Stimulated activated naive CD8-positive, alpha-beta T cell treated with anti-CD3 and anti-CD28 coated beads, Interleukin-15, amount 100 ng/mL, for 72 hours (primary cell): ENCODE results near the gene BACE2.
"Not testable (repeated sequence)": the region's sequence is repeated elsewhere in the genome, so short reads cannot be mapped to it uniquely, and the experiment has no call there.

Experiments
- ATAC-seq: fragments of 150-1000 bp; cut with Tn5 transposase; 2 replicates; pipeline ENCODE4 v1.10.0; 2021; ENCODE audit warnings: mild to moderate bottlenecking, moderate library complexity
- DNase-seq, 2 donors: peaks; one replicate each; pipeline ENCODE4 v3.0.0; 2021 to 2022
- H3K27ac Mint-ChIP-seq, 2 donors: one replicate each; pipeline ENCODE4 v1.8.0; 2022; ENCODE audit warnings: mild to moderate bottlenecking in 2 of 2, mixed read lengths in 2 of 2, moderate library complexity in 2 of 2
- H3K27me3 Mint-ChIP-seq: one replicate; pipeline ENCODE4 v1.8.0; 2022; ENCODE audit warnings: mixed read lengths
- H3K4me1 Mint-ChIP-seq: one replicate; pipeline ENCODE4 v1.8.0; 2022; ENCODE audit warnings: mild to moderate bottlenecking, mixed read lengths
- H3K4me3 Mint-ChIP-seq, 2 donors: one replicate each; pipeline ENCODE4 v1.8.0; 2022; ENCODE audit warnings: mild to moderate bottlenecking in 2 of 2, mixed read lengths in 2 of 2, moderate library complexity in 1 of 2
- H3K9me3 Mint-ChIP-seq, 2 donors: one replicate each; pipeline ENCODE4 v1.8.0; 2022; ENCODE audit warnings: mixed read lengths in 2 of 2

The BACE2 gene

GRCh38 chr21:41280115-41280919 lies 112.4 kb downstream of the BACE2 start:
- H3K4me3 Mint-ChIP-seq: no peak overlapping the region
- H3K4me1 Mint-ChIP-seq: no peaks in the 10 kb centered on the region
- no peak for ATAC-seq
- H3K9me3 Mint-ChIP-seq: no peaks in the 10 kb centered on the region
- no peak for DNase-seq
- no peak overlapping the region for H3K27ac Mint-ChIP-seq
- H3K27me3 Mint-ChIP-seq: peaks cover 30% of the 10 kb centered on the region

GRCh38 chr21:41282412-41282811 lies 114.5 kb downstream of the BACE2 start:
- H3K9me3 Mint-ChIP-seq: no peaks in the 10 kb centered on the region
- H3K4me3 Mint-ChIP-seq: no peak overlapping the region

DNA sequence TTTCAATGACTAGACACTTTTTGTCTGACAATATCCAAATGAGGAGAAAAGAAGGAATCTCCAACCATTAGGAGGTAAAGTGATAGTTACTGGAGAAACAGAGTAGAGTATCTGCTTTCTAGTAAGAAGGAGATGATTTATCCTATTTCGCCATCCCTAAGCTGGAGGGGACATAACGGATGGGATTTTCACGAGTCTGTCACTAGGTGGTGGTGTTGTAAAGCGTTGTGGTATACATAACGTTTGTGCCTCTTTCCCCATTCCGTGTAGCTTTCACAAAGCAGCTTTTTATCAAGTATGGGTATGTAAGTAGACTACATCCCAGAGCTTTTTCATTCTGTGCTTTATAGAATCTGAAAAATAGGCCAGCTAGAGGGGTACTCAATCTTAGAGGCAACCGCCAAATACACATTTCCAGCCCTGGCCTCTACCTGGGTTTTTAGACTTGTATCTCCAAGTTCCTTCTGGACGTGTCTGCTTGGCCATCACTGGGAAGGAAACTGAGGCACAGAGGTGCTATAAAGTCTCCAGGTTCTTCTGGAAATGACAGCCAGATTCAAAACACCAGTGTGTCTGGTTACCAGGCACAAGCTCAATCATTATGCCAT lies 115.4 kb downstream of the BACE2 start:
- Mint-ChIP-seq H3K27ac (no peak overlapping the region), H3K4me1 (no peaks in the 10 kb centered on the region), H3K9me3 (no peaks in the 10 kb centered on the region), H3K27me3 (peaks cover 30% of the 10 kb centered on the region), H3K4me3 (no peak overlapping the region)
- ATAC-seq (peak; percentile 94), DNase-seq (peak; percentile 35 to 50)

More at GRCh38 chr21:41282412-41282811, 114.5 kb downstream of the BACE2 start:
- ATAC-seq (no peak), DNase-seq (no peak)
- Mint-ChIP-seq H3K4me1 (no peaks in the 10 kb centered on the region), H3K27ac (no peak overlapping the region), H3K27me3 (peaks cover 30% of the 10 kb centered on the region)

DNA sequence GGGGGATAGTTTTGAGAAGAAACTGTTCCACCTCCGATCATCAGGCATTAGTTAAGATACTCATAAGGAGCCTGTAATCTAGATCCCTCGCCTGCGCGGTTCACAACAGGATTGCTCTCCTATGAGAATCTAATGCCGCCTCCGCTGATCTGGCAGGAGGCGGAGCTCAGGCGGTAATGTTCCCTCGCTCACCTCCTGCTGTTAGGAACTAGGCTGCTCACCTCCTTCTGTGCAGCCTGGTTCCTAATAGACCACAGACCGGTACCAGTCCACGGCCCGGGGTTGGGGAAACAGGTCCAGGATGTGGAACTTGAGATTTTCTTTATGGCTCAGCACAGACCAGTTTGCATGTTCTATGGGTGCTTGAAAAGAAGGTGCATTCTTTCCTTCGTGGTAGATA lies 121.5 kb downstream of the BACE2 start:
- ATAC-seq (no peak), DNase-seq (no peak)
- no peak overlapping the region for H3K4me3 Mint-ChIP-seq
- no peak overlapping the region for H3K27ac Mint-ChIP-seq
- peaks cover 10% of the 10 kb centered on the region for H3K27me3 Mint-ChIP-seq
- H3K4me1 Mint-ChIP-seq: no peaks in the 10 kb centered on the region
- no peaks in the 10 kb centered on the region for H3K9me3 Mint-ChIP-seq

DNA sequence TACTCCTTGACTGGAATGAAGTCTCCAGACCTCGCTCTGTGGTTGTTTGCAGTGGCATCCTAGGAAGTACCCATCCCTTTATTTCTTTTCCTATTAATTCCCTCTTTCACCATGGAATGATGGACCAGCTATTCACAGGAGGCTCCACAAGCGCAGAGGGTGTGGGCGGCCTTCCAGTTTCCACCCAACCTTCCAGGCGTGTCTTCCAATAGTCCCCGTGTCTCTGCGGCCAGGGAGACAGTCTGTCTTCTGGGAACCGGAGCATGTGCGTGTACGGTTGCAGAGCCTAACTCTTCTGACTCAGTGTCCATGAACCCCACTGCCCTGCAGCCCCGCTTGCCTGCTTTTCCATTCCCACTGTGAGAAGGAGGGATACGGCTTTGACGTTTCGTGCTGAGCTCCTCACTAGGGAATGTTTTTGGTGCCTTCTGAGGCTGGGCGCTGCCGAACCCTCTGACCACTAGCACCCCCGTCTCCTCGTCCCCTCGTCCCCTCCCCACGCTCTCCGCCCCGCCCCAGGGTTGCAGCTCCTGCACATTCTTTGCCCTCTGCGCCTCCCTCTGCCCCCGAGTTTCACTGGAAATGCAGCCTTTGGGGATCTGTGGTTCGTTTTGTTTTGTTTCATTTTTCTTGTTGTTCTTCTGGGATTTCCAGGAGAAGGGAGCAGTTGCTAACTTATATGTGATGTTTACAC lies 122.3 kb downstream of the BACE2 start:
- DNase-seq (no peak), ATAC-seq (no peak)
- no peaks in the 10 kb centered on the region for H3K9me3 Mint-ChIP-seq
- no peak overlapping the region for H3K4me3 Mint-ChIP-seq
- no peak overlapping the region for H3K27ac Mint-ChIP-seq
- no peaks in the 10 kb centered on the region for H3K4me1 Mint-ChIP-seq
- H3K27me3 Mint-ChIP-seq: peaks cover 18% of the 10 kb centered on the region

DNA sequence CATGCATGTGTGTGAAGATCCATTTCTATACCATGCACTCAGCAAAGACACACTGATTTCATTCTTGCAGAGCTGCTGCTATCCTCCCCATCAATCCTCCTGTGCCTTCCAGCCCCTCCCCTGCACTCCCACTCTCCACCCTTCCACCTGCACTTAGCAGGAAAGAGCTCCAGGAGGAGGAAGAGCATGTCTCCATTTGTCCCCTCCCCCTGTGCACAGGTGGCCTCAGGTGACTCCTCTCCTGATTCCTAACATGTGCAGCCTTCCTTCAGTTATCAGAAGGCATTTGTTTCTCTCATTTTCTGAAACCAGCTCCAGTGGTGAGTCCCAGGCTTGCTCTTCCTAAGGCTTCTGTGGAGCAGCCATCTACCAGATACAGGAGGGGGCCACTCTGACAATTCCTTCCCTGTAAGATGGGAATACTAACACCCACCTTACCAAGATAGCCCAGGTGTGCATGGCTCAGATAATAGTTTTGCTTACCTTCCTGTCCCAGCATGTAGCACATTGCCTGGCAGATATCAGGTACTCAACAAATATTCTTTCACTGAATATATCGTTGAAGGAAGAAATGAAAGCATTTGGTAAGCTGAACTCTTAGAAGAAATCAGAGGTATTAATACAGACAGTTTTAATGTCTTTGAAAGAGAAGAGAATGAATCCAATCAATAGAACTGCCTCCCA lies 126.7 kb downstream of the BACE2 start:
- Mint-ChIP-seq H3K4me3 (no peak overlapping the region), H3K27ac (no peak overlapping the region), H3K9me3 (peaks cover 0 to 5% of the 10 kb centered on the region in 2 donors), H3K4me1 (no peaks in the 10 kb centered on the region), H3K27me3 (peaks cover 34% of the 10 kb centered on the region)
- ATAC-seq: no peak
- no peak for DNase-seq

GRCh38 chr21:41295721-41296254 lies 127.8 kb downstream of the BACE2 start:
- Mint-ChIP-seq H3K4me3 (no peak overlapping the region), H3K9me3 (peaks cover 0 to 5% of the 10 kb centered on the region in 2 donors), H3K27me3 (peaks cover 34% of the 10 kb centered on the region), H3K4me1 (no peaks in the 10 kb centered on the region), H3K27ac (no peak overlapping the region)
- DNase-seq: no peak
- no peak for ATAC-seq

DNA sequence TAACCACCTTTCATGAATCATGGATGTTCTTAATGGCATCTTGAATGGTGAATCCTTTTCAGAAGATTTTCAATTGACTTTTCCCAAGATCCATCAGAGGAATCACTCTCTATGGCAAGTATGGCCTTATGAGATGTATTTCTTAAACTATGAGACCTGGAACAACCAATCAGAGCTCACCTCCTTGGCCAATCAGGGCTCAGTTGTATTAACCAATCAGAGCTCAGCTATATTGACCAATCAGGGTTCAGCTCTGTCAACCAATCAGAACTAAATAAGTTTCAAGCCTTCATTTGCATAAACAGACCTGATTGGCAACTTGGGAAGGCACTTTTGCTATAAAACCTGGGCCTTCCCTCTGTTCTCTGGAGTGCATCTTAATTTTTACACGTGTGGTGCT lies 135.0 kb downstream of the BACE2 start:
- no peak for DNase-seq
- no peak overlapping the region for H3K27ac Mint-ChIP-seq

DNA sequence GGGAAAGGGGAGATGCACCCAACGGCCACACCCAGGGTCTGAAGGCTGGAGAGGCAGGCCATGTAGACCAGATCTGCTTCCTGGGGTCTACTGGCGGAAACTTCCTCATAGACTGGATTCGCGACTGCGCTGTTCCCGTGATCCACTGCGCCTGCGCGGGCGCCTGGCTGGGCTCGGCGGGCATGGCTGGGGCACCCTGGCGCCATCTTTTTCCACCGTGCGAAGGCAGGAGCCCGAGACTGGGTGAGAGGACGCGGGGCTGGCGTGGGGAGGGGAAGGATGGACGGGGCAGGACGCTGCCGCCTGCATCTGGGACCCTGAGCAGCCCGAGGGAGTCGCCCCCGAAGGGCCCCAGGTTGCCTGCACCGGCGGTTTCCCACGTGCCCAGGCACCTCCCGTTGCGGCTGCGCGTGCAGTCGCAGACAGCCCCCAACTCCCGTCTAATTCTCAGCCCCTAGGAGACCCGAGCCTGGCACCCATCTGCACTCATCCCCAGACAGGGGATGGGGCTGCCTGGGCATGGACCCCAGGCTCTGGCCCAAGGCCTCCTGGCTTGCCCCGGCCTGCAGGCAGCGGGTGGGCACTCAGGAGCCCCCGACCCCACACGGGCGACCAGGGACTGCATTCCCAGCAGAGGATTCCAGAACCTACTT lies 136.2 kb downstream of the BACE2 start:
- H3K4me3 Mint-ChIP-seq: no peak overlapping the region
- ATAC-seq: peak; percentile 35
- H3K27ac Mint-ChIP-seq: peak overlapping the region in 1 of 2 donors; percentile 57
- H3K4me1 Mint-ChIP-seq: no peaks in the 10 kb centered on the region
- H3K9me3 Mint-ChIP-seq: no peaks in the 10 kb centered on the region
- no peaks in the 10 kb centered on the region for H3K27me3 Mint-ChIP-seq
- DNase-seq: no peak

More for the DNA sequence above, 135.0 kb downstream of the BACE2 start:
- no peaks in the 10 kb centered on the region for H3K4me1 Mint-ChIP-seq
- no peak for ATAC-seq
- no peaks in the 10 kb centered on the region for H3K9me3 Mint-ChIP-seq
- H3K27me3 Mint-ChIP-seq: peaks cover 6% of the 10 kb centered on the region
- H3K4me3 Mint-ChIP-seq: no peak overlapping the region

GRCh38 chr21:41307219-41307618 lies 139.3 kb downstream of the BACE2 start:
- H3K9me3 Mint-ChIP-seq: no peaks in the 10 kb centered on the region
- H3K27me3 Mint-ChIP-seq: peaks cover 10% of the 10 kb centered on the region
- ATAC-seq: no peak
- no peaks in the 10 kb centered on the region for H3K4me1 Mint-ChIP-seq
- DNase-seq: no peak
- no peak overlapping the region for H3K27ac Mint-ChIP-seq
- H3K4me3 Mint-ChIP-seq: no peak overlapping the region

- H3K27ac Mint-ChIP-seq, ATAC-seq, H3K9me3 Mint-ChIP-seq, DNase-seq, H3K4me1 Mint-ChIP-seq, H3K4me3 Mint-ChIP-seq: not testable (repeated sequence)
- H3K27me3 Mint-ChIP-seq: peaks cover 50% of the 10 kb centered on the region
Observed at GRCh38 chr21:41313285-41314164, 145.6 kb downstream of the BACE2 start.

DNA sequence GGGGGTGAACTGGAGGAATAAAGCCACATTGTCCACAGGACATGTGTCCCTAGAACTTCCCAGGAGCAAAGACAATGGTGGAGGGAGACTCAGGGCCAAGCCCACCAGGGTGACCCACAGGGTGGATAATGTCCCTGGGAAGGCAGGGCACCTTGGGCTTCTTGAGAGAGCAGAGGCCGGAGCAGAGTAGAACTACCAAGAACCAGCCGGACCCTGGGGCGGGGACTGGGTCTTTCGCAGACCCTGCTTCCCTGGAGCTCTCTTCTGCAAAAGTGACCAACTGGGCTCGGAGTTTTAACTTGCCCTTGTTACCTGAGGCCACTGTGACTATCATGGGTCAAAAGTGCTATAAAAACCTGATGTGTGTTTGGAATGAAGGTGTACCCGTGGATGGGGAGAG lies 147.8 kb downstream of the BACE2 start:
- Mint-ChIP-seq H3K4me1 (peaks cover 6% of the 10 kb centered on the region), H3K9me3 (no peaks in the 10 kb centered on the region), H3K27me3 (peaks cover 48% of the 10 kb centered on the region), H3K27ac (no peak overlapping the region), H3K4me3 (peak overlapping the region in 1 of 2 donors; percentile 13)
- ATAC-seq (no peak), DNase-seq (no peak)

DNA sequence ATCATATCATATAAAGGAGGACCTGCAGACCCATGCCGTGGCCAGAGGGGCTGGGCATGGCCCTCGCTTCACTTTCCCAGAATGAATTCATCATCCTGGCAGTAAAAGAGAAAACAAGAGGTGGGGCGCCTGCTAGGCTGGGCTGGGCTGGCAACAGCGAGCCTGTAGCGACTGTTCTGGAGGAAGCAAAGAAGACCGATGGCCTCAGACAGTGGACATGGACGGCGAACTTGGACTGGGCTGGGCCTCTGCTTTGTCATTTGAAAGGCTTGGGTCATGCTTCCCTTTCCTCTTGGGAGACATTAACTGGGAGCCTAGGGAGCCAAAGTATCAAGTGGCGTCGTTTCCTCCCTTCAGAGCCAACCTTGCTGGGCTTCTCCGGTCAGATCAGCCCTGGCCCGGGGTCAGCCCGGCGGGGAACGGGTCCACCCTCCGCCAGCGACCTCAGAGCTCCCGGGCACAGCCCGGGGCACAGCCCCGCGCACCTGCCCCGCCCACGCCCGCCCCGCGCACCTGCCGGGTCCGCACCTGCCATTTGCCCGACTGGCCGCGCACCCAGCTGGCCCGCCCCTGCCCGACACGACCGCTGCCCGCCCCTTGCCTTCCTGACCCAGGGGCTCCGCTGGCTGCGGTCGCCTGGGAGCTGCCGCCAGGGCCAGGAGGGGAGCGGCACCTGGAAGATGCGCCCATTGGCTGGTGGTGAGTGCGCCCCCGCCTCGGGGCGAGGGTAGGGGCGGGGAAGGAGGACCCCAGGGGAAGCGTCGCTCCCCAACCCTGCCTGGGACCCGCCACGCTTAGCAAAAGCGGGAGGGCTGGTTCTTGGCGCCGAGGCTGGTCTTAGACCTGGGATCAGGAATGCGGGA lies 148.5 kb downstream of the BACE2 start, which contains the start of gene FAM3B:
Gene FAM3B, plus strand, starts transcription at position 602 of the 863 bp plus-strand sequence. Its CDS starts 79 bp downstream, at position 681.
- no peak within 1 kb of the TSS for H3K27ac Mint-ChIP-seq
- H3K27me3 Mint-ChIP-seq: peaks cover 48% of the 10 kb centered on the region
- DNase-seq (no peak), ATAC-seq (peak; percentile 20)
- peaks cover 14% of the 10 kb centered on the region for H3K4me1 Mint-ChIP-seq
- H3K9me3 Mint-ChIP-seq: no peaks in the 10 kb centered on the region
- H3K4me3 Mint-ChIP-seq: peak within 1 kb of the TSS in 1 of 2 donors; percentile 42
